Activated naive CD8-positive, alpha-beta T cell treated with anti-CD3 and anti-CD28 coated beads for 36 hours (primary cell): ENCODE results near the gene ATP6V1D. TPM values are rescaled to one million over a fixed set of nuclear protein-coding genes. Genes with fewer than 3 reads are reported as not detected.
"Not testable (repeated sequence)": the region's sequence is repeated elsewhere in the genome, so short reads cannot be mapped to it uniquely, and the experiment has no call there.

Experiments used
- DNase-seq: peaks from one replicate; pipeline ENCODE4 v3.0.0; 2021
- H3K27ac Mint-ChIP-seq: one replicate; pipeline ENCODE4 v1.8.0; 2022; ENCODE audit warnings: mild to moderate bottlenecking, moderate library complexity, mixed read lengths
- H3K27me3 Mint-ChIP-seq: one replicate; pipeline ENCODE4 v1.8.0; 2022; ENCODE audit warnings: mild to moderate bottlenecking, mixed read lengths
- H3K36me3 Mint-ChIP-seq: one replicate; pipeline ENCODE4 v1.8.0; 2021; ENCODE audit warnings: mild to moderate bottlenecking, mixed read lengths
- H3K4me1 Mint-ChIP-seq: one replicate; pipeline ENCODE4 v1.8.0; 2021; ENCODE audit warnings: mixed read lengths
- H3K4me3 Mint-ChIP-seq: one replicate; pipeline ENCODE4 v1.8.0; 2022; ENCODE audit warnings: mild to moderate bottlenecking, moderate library complexity, mixed read lengths
- H3K9me3 Mint-ChIP-seq: one replicate; pipeline ENCODE4 v1.8.0; 2022; ENCODE audit warnings: mixed read lengths
- total RNA-seq, 2 experiments: library from RNA; stranded (reverse); gene quantifications; one replicate each; pipeline ENCODE4 v1.2.3, GENCODE V29; 2021

Gene ATP6V1D
- total RNA-seq, result 10 to 100 TPM; 26.8 to 28.3 TPM

DNA sequence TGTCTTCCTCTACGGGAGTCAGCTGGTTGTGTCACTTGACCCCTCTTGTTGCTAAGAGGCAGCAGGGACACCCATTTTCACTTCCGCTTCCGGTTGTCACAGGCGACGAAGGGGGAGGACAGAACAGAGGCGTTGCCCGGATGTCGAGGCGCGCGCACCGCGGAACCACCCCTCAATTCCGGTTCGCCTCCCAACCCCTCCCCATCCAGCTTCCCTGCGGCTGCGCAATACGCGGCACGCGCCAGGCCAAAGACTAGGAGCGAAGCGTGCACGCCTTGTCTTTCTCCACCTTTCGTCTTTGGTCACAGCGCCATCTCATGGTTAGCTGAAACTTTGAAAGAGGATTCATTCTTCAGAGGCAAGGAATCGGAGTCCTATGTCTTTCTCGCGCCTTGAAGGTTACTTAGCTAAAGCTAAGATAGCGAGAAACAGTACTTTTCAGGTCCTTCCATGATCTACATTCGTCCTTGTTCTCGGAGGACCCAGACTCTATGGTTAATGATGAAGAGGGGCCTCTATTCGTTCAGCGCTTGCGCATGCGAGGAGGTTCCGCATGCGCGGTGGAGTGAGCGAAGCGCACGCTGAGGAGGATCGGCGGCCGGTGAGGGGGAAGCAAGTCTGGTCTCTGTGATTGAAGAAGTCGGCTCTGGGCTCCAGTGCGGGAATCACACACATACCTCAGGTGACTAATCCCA lies at the start of gene ATP6V1D, which contains the start of gene EIF2S1:
ATP6V1D (minus strand) TSS at position 30 of the 695 bp plus-strand sequence. CDS start 106 bp downstream, outside the sequence.
EIF2S1 (plus strand) TSS at position 554 of the 695 bp plus-strand sequence. CDS start 4,440 bp downstream, outside the sequence.
- DNase-seq, result peak; percentile 99
- Mint-ChIP-seq H3K27ac (peak within 1 kb of the TSS; percentile 98), H3K9me3 (no peaks in the 10 kb centered on the region), H3K4me1 (peaks cover 61% of the 10 kb centered on the region), H3K27me3 (no peaks in the 10 kb centered on the region), H3K4me3 (peak within 1 kb of the TSS; percentile 97), H3K36me3 (peaks cover 23% of the 10 kb centered on the region)

DNA sequence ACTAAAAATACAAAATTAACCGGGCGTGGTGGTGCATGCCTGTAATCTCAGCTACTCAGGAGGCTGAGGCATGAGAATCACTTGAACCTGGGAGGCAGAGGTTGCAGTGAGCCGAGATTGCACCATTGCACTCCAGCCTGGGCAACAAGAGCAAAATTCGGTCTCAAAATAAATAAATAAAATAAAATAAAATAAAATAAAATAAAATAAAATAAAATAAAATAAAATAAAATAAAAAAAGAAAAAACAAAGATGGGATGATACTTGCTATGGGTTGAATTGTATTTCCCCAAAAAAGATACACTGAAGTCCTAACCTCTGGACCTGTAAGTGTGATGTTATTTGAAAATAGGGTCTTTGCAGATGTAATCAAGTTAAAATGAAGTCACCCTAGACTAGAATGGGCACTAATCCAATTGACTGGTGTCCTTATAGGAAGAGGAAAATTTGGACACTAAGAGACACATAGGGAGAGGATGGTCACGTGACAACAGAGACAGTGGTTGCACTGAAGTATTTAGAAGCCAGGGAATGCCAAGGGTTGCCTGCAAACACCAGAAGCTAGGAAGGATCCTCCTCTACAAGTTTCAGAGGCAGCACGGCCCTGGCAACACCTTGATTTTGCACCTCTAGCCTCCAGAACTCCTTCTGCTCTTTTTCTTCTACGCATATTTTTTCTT lies 48.7 kb upstream of the ATP6V1D start:
- H3K4me3 Mint-ChIP-seq, H3K36me3 Mint-ChIP-seq, H3K9me3 Mint-ChIP-seq, H3K4me1 Mint-ChIP-seq, H3K27ac Mint-ChIP-seq, DNase-seq: not testable (repeated sequence)
- peaks cover 11% of the 10 kb centered on the region for H3K27me3 Mint-ChIP-seq

DNA sequence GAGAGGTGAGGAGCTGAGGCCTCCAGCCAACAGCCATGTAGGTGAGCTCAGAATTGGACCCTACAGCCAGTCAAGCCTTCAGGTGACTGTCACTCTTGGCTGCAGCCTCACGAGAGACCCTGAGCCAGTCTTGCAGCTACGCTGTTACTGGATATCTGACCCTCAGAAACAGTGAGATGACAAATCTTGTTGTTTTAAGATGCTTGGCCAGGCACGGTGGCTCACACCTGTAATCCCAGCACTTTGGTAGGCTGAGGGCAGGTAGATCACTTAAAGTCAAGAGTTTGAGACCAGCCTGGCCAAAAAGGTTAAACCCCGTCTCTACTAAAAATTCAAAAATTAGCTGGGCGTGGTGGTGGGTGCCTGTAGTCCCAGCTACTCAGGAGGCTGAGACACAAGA lies 46.2 kb upstream of the ATP6V1D start:
- no peak overlapping the region for H3K4me3 Mint-ChIP-seq
- H3K27ac Mint-ChIP-seq, result no peak overlapping the region
- no peaks in the 10 kb centered on the region for H3K36me3 Mint-ChIP-seq
- H3K4me1 Mint-ChIP-seq, result no peaks in the 10 kb centered on the region
- DNase-seq, result no peak
- no peaks in the 10 kb centered on the region for H3K9me3 Mint-ChIP-seq
- peaks cover under 1% of the 10 kb centered on the region for H3K27me3 Mint-ChIP-seq

DNA sequence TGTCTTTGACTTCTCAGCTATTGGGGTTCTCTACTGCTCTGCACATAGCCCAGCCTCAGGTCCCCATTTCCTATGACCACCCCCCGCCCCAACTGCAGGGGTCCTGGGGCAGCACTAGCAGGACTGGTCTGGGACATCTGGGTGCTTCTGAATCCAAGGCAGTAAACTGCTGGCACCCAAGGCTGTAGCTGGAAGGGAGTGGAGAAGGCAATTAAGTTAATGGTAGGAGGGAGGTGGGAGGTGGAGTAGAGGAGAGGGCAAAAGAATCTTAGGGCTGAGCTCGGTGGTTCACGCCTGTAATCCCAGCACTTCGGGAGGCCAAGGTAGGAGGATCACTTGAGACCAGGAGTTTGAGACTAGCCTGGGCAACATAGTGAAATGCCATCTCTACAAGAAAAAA lies 40.8 kb upstream of the ATP6V1D start:
- no peak for DNase-seq
- H3K27me3 Mint-ChIP-seq, result no peaks in the 10 kb centered on the region
- H3K4me1 Mint-ChIP-seq, result no peaks in the 10 kb centered on the region
- H3K36me3 Mint-ChIP-seq, result no peaks in the 10 kb centered on the region
- H3K4me3 Mint-ChIP-seq, result no peak overlapping the region
- no peaks in the 10 kb centered on the region for H3K9me3 Mint-ChIP-seq
- H3K27ac Mint-ChIP-seq, result no peak overlapping the region

DNA sequence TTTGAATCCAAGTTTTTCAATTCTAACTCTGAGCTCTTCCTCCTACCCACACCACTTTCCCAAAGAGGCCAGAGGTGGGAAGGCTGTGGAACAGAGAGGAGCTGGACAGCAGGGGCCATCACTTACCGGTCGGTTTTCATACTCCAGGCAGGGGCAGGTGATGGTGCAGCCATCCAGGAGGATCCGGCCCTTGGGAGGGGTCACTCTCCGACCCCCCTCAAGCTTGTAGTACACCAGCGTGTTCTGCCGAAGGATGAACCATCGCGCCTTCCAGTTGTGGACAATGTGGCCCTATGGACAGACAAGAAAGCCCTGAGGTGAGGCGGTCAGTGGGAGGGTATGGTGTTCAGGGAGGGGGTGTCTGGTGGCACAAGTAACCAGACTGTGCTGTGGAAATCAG lies 37.9 kb upstream of the ATP6V1D start:
- Mint-ChIP-seq H3K27me3 (no peaks in the 10 kb centered on the region), H3K27ac (no peak overlapping the region), H3K4me3 (no peak overlapping the region), H3K4me1 (no peaks in the 10 kb centered on the region), H3K9me3 (no peaks in the 10 kb centered on the region), H3K36me3 (no peaks in the 10 kb centered on the region)
- DNase-seq, result no peak

DNA sequence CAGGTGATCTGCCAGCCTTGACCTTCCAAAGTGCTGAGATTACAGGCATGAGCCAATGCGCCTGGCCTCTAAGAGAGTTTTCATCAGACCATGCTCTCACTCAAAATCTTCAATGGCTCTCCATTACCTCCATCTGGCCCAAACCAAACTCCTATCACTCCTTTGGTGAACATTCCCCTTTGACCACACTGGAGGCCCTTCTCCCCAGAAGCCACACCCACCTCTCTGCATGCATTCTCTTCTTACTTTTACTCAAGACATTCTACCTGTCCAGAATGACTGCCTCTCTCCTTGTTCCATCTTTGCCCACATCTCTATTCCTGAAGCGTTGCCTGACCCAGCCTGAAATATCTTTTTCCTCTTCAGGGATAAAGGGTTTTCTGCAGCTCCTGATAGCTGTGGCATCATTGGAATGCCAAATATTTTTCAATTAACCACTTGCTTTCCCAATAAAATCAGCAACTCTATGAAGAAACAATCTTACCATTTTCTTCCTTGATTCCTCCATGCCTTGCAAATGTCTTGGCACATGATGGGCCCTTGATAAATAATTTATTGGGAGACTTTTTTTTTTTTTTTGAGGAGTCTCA lies 36.9 kb upstream of the ATP6V1D start:
- no peaks in the 10 kb centered on the region for H3K36me3 Mint-ChIP-seq
- H3K27ac Mint-ChIP-seq, result no peak overlapping the region
- no peaks in the 10 kb centered on the region for H3K9me3 Mint-ChIP-seq
- H3K4me1 Mint-ChIP-seq, result no peaks in the 10 kb centered on the region
- H3K4me3 Mint-ChIP-seq, result no peak overlapping the region
- DNase-seq, result no peak
- no peaks in the 10 kb centered on the region for H3K27me3 Mint-ChIP-seq

DNA sequence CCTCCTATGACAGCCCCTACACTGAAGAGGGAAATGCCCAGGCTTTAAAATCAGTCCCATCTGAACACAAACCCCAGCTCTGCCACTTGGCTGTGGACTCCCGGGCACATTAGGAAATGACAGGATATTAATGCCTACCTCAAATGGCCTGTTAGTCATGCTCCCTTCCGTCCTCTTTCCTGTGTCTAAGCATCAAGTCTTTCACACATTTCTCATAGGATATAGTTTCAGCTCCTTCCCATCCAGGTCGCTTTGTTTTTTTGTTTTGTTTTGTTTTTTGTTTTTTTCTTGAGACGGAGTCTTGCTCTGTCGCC lies 36.2 kb upstream of the ATP6V1D start:
- Mint-ChIP-seq H3K4me3 (no peak overlapping the region), H3K27me3 (no peaks in the 10 kb centered on the region), H3K27ac (no peak overlapping the region), H3K9me3 (no peaks in the 10 kb centered on the region), H3K4me1 (no peaks in the 10 kb centered on the region), H3K36me3 (no peaks in the 10 kb centered on the region)
- no peak for DNase-seq

DNA sequence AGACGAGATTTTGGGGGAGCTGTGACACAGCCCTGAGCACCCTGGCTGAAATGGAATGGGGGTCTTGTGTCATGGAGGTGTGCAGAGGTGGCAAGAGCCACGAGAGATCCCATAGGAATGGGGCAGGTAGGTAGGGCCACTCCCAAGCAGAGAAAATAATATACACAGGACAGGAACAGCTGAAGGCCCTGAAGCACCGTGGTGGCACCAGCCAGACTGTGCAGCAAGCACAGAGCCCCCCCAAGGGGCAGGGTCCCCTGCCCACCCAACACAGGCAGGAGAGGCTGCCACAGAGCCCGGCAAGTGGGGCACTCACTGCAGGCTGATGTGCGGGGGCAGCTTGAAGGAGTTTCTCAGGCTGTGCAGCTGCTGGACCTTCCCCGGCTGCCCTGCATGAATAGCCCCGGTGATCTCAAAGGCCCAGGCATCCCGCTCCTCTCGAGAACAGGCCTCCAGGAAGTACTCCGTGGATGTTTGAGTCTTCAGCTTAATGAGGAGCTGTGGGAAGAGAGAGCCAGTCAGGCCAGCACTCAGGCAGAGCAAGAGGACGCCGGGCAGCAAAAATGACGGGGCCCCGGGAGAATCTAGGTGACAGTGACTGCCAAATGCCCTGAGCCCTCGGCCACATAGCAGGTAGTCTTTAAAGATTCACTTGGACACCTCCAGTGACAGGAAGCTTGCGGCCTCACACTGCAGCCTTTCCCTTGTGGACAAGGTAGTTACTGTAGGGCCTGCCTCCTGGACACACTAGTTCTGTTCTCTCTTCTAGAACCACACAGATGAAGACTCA lies 35.7 kb upstream of the ATP6V1D start:
- no peaks in the 10 kb centered on the region for H3K36me3 Mint-ChIP-seq

DNA sequence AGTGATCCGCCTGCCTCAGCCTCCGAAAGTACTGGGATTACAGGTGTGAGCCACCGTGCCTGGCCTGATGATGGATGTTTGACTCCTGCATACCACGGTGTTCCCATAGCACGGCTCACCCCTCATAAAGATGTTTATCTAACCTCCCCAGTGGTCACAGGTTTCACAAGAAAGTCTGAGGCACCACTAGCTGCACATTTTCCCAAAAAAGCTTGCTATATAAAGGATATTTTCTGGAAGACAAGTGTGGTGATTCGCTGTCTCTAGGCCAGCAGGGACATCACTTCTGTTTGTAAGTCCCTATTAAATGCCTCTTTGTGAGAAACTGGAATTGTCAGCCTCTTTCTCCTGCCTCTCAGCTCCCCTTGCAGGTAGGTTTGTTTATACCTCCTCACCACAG lies 34.1 kb upstream of the ATP6V1D start:
- Mint-ChIP-seq H3K9me3 (no peaks in the 10 kb centered on the region), H3K4me3 (no peak overlapping the region)

More for the DNA sequence above, 35.7 kb upstream of the ATP6V1D start:
- no peak overlapping the region for H3K27ac Mint-ChIP-seq
- H3K4me3 Mint-ChIP-seq, result no peak overlapping the region
- DNase-seq, result no peak
- H3K9me3 Mint-ChIP-seq, result no peaks in the 10 kb centered on the region
- H3K4me1 Mint-ChIP-seq, result no peaks in the 10 kb centered on the region
- no peaks in the 10 kb centered on the region for H3K27me3 Mint-ChIP-seq

DNA sequence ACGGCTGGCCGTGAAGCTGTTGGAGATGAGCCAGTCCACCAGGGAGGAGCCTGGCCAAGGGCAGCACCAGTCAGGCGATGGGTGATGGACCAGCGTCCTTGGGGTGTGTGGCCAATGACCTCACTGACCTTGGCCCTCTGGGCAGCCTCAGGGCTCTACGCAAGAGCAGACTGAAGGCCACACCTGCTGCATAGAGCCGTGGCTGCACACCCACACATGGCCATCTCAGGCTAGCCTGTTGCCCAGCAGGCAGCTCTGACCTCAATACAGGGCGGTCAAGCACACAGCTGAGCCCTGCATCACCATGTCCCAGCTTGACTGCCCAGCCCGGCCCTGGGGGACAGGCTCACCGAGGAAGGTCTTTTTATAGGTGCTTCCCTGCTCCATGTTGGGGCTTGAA lies 33.2 kb upstream of the ATP6V1D start:
- Mint-ChIP-seq H3K27me3 (no peaks in the 10 kb centered on the region), H3K4me1 (no peaks in the 10 kb centered on the region), H3K36me3 (peaks cover under 1% of the 10 kb centered on the region), H3K27ac (no peak overlapping the region), H3K4me3 (no peak overlapping the region), H3K9me3 (no peaks in the 10 kb centered on the region)
- DNase-seq, result no peak

More for the DNA sequence above, 34.1 kb upstream of the ATP6V1D start:
- Mint-ChIP-seq H3K27me3 (no peaks in the 10 kb centered on the region), H3K36me3 (no peaks in the 10 kb centered on the region), H3K4me1 (no peaks in the 10 kb centered on the region), H3K27ac (no peak overlapping the region)
- DNase-seq, result no peak

DNA sequence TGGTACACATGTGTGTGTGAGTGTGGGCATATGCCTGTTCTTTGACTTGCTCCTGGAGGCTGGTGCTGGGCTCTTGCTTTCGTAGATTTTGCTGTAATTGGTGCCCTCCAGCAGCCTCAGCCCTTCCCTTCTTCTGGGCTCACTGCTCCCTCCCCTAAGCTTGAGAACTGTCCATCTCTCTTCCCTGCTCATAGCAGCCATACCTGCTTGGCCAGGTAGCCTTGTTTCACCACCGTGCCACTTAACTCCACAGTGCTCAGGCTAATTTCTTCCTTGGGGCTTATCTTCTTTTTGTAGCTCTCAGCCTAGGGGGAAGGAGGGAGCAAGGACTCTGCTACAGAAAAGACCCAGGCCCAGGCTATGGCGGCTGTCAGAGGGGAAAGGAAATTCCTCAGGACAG lies 32.5 kb upstream of the ATP6V1D start:
- H3K27me3 Mint-ChIP-seq, result no peaks in the 10 kb centered on the region
- H3K27ac Mint-ChIP-seq, result no peak overlapping the region
- no peaks in the 10 kb centered on the region for H3K9me3 Mint-ChIP-seq
- no peak overlapping the region for H3K4me3 Mint-ChIP-seq
- H3K36me3 Mint-ChIP-seq, result peaks cover 4% of the 10 kb centered on the region
- H3K4me1 Mint-ChIP-seq, result no peaks in the 10 kb centered on the region
- no peak for DNase-seq

DNA sequence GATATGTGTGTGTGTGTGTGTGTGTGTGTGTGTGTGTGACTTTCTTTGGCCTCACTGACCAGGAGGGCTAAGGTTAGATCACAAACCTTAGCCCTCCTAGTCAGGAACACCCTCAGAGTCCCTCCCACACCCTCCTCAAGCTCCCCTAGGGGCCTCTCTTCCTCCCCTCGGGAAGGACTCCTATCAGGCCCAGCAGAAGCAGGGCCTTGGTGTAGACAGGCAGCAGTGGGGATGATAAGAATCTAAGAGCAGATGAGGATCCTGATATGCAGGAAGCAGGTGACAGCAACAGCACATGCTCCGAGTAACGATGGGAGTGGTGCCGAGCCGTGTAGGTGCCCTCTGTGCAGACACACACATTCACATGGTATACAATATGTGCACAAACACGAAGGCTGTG lies 31.7 kb upstream of the ATP6V1D start:
- Mint-ChIP-seq H3K9me3 (no peaks in the 10 kb centered on the region), H3K27ac (no peak overlapping the region), H3K4me1 (no peaks in the 10 kb centered on the region), H3K36me3 (peaks cover 9% of the 10 kb centered on the region), H3K27me3 (no peaks in the 10 kb centered on the region), H3K4me3 (no peak overlapping the region)
- no peak for DNase-seq

DNA sequence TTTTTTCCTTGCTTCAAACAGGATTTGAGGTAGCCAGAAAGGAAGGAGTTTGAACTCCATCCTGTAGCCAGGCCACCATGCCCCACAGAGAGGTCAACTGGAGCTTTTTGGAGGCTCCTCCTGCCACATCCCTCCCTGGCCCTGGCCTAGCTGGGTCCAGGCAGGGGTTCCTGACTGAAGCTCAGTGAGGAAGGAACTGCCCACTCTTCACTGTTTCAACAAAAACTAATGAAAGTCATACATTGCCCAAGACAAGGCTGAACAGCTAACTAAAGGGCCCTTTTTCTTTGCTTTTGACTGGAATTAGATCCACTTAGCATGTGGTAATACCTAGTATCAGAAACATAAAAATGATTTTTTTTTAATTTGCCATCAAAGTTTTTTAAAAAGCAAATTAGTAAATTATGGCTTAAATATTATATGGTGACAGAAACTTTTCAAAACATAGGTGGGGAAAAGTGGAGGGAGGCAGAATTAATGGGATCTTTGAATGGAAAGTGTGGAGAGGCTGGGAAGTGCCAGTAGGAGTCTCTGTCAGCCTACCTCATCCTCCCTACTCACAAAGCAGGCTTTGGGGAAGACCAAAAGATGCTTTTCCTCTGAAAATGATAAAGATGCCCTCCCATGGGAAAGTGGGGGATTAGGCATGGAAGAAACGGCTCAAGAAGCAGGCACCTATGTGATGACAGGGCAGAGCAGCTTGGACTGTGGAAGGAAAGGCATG lies 30.4 kb upstream of the ATP6V1D start:
- Mint-ChIP-seq H3K27me3 (no peaks in the 10 kb centered on the region), H3K4me3 (no peak overlapping the region), H3K4me1 (no peaks in the 10 kb centered on the region), H3K9me3 (no peaks in the 10 kb centered on the region), H3K27ac (no peak overlapping the region), H3K36me3 (peaks cover 14% of the 10 kb centered on the region)
- no peak for DNase-seq

DNA sequence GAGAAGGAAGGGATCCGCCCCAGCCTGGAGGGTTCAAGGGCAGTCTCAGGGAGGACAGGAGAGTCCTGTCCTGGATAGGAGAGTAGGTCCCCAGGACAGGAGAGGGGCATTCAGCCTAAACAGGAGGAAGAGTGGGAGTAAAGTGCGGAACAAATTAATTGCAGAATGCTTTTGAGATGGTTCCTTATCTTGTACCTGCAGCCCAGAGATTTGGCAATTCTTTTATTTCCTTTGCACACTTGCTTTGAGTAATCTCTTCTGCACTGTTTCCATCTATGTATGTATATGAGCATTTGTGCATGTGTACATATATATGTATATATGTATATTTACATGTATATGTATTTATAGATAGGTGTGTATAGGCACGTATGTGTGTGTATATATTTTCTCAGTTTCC lies 29.7 kb upstream of the ATP6V1D start:
- peaks cover 21% of the 10 kb centered on the region for H3K36me3 Mint-ChIP-seq
- no peaks in the 10 kb centered on the region for H3K27me3 Mint-ChIP-seq
- H3K4me3 Mint-ChIP-seq, result no peak overlapping the region
- H3K27ac Mint-ChIP-seq, result no peak overlapping the region
- H3K9me3 Mint-ChIP-seq, result no peaks in the 10 kb centered on the region
- DNase-seq, result no peak
- no peaks in the 10 kb centered on the region for H3K4me1 Mint-ChIP-seq

DNA sequence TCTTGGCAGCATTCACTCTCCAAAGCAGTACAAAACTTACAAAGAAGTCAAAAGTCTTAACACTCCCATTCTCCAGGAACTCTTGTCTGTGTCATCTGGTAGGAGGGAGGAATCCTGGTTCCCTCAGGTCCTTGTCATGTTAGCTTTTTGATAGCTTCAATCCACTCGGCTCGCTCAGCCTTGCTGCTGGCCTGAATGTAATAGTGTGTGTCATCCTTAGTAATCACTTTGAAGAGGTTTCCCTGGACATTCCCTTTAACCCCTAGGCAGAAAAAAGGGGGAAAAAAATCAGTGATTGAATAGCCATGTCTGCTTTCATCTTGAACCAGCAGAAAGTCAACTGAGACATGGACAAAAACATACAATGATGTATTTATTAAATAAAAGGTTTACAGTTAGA lies 27.6 kb upstream of the ATP6V1D start:
- Mint-ChIP-seq H3K36me3 (peaks cover 32% of the 10 kb centered on the region), H3K4me1 (peaks cover 2% of the 10 kb centered on the region), H3K9me3 (no peaks in the 10 kb centered on the region), H3K27ac (no peak overlapping the region), H3K27me3 (no peaks in the 10 kb centered on the region), H3K4me3 (no peak overlapping the region)
- DNase-seq, result no peak
